CD4-positive, alpha-beta T cell treated with Interleukin-17A for 4 hours (primary cell): ENCODE results near the gene GOLGA6L10.

Experiments used
- DNase-seq: peaks from one replicate; pipeline ENCODE4 v3.0.0-alpha.2; 2020; ENCODE audit warnings: mixed read lengths

GOLGA6L10 gene

DNA sequence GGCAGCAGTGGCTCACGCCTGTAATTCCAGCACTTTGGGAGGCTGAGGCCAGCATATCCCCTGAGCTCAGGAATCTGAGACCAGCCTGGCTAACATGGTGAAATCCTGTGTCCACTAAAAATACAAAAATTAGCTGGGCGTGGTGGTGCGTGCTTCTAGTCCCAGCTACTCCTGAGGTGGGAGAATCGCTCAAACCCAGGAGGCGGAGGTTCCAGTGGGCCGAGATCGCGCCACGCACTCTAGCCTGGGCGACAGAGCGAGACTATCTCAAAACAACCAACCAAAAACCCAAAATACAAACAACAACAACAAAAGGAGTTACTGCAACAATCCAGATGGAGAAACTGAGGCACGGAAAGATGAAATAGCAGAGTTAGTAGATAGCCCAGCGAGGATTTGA is 51.2 kb downstream of the GOLGA6L10 start:
- no peak for DNase-seq

DNA sequence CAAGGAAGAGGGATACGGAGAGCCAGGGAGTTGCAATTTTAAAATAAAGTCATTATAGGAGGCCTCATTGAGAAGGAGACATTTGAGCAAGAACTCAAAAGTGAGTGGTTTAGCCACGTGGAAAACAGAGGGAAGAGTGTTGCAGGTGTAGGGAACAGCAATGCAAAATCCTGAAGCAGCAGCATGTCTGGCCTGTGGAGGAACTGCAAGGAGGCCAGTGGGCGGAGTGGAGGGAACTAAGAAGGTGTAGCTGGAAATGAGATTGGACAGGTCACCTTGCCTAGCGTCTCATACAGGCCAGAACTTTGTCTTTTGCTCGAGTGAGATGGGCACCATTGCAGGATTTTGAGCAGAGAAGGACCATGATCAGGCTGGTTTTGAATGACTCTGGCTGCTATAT is 51.7 kb downstream of the GOLGA6L10 start:
- no peak for DNase-seq

- DNase-seq: no peak
These were observed 55.1 kb downstream of the GOLGA6L10 start for GRCh38 chr15:82294061-82294690.

DNA sequence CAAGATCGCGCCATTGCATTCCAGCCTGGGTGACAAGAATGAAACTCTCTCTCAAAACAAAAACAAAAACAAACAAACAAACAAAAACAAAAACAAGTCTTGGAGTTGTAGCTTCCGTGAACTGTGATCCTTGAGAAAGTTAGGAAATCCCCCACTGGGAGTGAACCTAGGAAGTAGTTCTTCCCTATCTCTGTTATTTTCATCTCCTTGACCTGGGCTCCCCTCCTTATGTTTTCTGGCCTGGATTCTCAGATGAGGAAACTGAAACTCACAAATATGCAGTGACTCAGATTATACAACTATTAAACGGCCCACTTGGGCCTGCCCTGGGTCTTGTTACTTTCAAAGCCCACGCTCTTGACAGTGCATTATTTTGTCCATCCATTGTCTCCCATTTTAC is 57.0 kb downstream of the GOLGA6L10 start:
- DNase-seq: no peak
